HG02678 (cell line): ENCODE results near the gene MS4A4E.
A peak's percentile ranks its signal among the peaks of the same experiment; 100 is the strongest.
"Not testable (repeated sequence)": the region's sequence is repeated elsewhere in the genome, so short reads cannot be mapped to it uniquely, and the experiment has no call there.

ENCODE experiments used
- ATAC-seq: cut with Tn5 transposase; IDR thresholded peaks from one replicate; pipeline ENCODE4 v1.9.1; 2021; ENCODE audit warnings: mild to moderate bottlenecking, moderate library complexity; ENCODE audit not compliant: unreplicated experiment

Gene MS4A4E

DNA sequence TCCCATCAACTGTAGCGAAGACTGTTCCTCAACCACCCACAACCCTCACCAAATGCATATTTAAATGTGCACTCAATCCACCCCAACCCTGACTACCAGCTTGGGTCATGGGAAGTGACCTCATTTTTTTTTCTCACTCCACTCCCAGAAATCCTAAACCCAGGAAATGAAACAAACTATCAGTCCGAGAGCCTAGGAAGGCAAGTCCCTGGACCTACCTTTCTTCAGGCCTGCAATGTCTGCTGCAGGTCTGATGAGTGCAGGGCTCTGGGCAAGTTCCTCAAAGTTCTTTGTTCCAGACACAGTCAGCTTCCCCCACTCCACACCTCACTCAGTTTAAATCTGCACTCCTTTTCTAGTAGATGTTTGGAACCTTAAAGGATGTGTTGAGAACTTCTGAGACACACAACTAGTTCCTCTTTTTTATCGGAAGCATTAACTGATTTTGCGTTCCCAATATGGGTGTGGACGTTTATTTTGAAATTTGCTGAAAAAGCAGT, at the start of gene MS4A4E:
TSS of gene MS4A4E (minus strand) at position 398 of the 500 bp plus-strand sequence. CDS start 13,082 bp downstream, outside the sequence.
- ATAC-seq = no peak

DNA sequence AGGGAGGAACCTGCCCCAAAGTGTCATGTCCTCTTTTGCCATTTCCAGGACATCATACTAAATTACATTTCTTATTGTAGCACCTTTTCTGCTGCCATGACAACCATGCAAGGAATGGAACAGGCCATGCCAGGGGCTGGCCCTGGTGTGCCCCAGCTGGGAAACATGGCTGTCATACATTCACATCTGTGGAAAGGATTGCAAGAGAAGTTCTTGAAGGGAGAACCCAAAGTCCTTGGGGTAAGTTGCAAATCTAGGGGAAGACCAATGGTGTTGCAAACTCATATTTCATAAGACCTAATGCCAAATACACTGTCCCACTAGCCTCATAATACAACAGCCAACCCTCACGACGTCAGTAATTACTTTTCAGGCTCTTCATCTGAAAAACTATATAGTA, 49.2 kb upstream of the MS4A4E start:
- no peak for ATAC-seq

DNA sequence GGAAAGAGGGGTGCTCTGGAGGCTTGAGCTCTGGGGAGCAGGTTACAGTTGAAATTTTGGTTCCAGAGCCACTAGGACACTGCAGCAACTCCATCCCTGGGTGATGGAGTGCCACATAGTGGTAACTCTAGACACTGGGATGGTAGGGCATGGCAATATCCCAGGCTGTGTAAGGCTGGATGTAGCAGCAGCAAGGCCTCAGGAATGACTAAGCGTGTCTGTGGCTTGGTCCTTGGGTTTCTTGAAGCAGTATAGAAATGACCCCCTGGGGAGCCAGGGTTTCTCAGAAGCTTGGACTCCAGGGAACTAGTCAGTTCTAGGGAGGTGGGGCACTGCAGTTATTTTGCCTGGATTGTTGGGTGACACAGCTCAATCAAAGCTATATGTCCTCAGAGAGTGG, 45.6 kb upstream of the MS4A4E start:
- no peak for ATAC-seq

DNA sequence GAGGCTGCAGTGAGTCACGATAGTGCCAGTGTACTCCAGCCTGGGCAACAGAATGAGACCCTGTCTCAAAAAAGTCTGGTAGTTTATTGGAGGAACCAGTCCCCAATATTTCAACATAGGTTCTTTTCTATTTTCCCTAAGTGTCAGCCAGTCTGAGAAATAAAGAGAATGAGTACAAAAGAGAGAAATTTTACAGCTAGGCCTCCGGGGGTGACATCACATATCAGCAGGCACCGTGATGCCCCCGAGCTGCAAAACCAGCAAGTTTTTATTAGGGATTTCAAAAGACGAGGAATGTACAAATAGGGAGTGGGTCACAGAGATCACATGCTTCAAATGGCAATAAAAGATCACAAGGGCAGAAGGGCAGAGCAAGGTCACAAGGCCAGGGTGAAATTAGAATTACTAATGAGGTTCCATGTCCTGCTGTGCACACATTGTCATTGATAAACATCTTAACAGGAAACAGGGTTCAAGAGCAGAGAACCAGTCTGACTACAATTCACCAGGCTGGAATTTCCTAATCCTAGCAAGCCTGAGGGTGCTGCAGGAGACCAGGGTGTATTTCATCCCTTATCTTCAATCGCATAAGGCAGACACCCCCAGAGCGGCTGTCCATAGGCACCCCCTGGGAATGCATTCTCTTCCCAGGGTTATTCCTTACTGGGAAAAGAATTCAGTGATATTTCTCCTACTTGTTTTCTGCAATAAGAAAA, 42.6 kb upstream of the MS4A4E start:
- not testable (repeated sequence) for ATAC-seq

DNA sequence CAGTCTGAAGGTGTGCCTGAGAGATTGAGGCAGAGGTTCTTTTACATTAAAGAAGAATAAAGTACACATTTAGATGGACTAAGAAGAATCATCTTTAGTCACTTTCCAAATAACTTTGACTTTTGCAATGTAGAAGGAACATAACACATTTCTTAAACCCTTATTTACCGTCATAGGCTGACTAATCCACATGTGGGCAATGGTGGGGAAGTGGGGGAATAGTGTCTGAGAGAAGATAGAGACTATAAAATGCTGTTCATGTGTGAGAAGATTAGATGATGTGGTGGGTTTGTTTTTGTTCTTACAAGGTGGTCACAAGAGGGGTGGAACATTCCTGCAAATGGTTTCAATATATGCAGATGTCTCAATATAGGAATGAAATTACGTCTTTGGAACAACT, 39.3 kb upstream of the MS4A4E start:
- ATAC-seq = no peak

DNA sequence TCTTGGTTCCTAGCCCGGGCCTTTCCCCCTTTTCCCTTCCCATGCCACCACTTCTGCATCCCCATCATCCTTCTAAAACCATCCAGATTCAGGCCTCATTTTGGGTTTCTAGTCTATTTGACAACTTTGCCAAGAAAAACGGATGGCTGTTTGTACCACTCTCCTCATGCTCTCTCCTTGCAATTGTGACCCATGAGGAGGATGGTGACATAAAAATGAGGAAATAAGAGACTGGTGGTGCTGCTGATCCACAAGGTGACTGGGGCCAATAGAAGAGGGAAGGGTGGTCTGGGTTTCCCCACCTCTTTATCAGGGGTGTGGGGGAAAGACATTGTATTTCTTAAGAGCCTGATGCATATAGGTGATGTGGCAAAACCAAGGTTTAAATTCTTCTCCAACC, 38.5 kb upstream of the MS4A4E start:
- no peak for ATAC-seq

DNA sequence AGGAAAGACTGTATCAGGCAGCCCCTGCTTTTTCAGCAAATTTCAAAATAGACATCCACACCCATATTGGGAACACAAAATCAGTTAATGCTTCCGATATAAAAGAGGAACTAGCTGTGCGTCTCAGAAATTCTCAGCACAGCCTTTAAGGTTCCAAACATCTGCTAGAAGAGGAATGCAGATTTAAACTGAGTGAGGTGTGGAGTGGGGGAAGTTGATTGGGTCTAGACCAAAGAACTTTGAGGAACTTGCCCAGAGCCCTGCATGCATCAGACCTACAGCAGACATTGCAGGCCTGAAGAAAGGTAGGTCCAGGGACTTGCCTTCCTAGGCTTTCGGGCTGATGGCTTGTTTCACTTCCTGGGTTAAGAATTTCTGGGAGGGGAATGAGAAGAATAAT, 37.5 kb upstream of the MS4A4E start, which contains the start of gene MS4A4A:
TSS of gene MS4A4A (plus strand) at position 255 of the 400 bp plus-strand sequence. CDS start at position 265, 10 bp downstream.
- ATAC-seq = no peak

DNA sequence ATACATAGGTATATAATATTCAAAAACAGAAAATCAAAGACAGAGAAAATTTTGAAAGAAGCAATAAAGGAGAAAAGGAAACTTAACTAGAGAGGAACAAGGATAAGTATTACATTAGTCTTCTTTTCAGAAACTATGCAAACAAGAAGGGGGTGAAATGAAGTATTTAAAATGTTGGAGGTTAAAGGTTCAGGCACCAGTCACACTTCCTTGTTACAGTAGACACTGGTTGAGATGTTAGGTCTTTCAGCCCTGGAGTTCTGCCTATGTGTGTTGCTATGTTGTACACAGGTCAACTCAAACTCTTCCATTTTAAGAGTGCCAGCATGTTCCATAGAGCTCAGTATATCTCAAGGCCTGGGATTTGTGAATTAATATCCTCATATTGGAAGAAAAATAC, 31.5 kb upstream of the MS4A4E start:
- ATAC-seq = no peak

DNA sequence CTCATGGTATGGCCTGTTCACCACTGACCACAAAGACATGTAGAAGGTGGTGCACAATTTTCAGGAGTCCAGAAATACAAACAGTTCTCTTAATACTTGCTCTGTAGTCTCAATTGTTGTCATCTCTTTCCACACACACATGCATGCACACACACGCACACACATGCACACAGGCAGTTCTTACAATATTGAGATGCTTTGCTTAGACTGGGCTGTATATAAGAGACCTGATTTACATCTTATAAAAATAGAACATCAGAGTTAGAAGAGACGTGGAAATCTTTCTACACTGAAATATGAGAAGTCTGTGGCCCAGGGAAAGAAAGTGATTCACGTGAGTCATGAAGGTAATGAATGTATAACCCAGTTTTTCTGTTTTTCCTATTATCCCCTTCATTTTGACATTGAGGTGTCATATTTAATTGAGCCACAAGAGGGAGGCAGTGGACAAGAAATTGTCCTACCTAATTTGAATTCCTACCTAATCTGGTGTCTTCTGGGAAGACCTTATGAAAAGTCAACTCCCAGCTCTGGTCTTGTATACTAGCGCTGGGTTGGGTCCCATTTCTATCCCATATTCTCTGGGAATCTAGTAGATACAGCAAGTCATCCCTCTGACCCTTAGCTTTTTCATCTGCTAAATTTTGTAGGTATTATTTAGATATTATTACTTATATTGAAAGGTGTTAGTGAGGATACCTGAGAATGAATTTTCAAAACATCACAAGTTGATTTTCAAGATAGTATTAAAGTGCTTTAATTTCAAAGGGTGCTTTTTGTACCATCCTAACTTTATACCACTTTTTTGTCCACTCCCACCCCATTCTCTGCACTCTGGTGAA, 22.7 kb upstream of the MS4A4E start:
- ATAC-seq = peak; percentile 53

DNA sequence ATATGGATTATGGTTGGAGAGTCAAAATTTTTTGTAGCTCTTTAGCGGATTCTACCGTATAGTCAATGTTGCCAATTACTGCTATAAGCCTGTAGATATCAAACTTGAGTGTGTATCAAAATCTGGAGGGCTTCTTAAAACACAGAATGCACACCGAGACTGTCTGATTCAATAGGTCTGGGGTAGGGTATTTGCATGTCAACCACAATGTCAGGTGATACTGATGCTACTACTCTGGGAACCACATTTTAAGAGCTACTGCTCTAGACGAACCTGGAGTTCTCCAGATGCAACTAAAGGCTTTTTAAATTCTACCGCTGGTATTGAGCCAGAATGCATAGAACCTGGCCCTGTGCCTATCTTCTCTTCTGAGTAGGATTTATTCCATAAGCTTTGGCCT, 21.7 kb upstream of the MS4A4E start:
- no peak for ATAC-seq

DNA sequence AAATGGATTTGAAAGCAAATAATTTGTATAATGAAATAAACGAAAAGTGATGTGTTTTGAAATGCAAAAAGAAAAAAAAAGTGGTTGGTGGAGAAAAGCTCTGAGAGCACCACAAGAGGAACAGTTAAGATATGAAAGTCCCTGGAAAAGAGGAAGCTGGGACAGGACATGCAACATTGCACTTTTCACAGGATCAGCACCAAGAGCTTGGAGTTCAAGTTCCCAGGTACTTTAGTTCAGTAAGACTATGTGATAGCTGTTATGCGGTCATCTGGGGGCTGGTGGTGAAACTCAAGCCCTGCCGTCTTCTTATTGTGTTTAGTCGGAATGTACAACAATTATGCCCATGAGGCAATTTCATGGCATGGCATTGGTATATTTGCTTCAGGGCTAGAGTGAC, 20.5 kb upstream of the MS4A4E start:
- no peak for ATAC-seq

DNA sequence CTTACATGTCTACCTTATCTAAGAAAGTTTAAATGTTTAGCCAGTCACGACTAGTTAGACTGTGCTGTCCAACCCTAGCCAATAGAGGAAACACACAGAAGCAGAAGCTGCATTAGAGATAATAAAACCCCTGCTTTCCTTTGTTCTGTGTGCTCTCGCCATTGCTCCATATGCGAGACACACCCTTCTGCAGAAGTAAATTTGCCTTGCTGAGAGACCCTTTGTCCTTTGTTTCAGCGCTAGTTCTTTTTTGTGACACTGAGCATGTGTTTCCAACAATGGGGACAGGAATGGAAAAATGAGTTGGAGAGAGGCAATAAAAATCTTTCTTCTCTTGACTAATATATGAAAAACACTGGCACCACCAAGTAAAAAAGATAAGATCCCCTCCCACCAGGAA, 18.1 kb upstream of the MS4A4E start:
- no peak for ATAC-seq

DNA sequence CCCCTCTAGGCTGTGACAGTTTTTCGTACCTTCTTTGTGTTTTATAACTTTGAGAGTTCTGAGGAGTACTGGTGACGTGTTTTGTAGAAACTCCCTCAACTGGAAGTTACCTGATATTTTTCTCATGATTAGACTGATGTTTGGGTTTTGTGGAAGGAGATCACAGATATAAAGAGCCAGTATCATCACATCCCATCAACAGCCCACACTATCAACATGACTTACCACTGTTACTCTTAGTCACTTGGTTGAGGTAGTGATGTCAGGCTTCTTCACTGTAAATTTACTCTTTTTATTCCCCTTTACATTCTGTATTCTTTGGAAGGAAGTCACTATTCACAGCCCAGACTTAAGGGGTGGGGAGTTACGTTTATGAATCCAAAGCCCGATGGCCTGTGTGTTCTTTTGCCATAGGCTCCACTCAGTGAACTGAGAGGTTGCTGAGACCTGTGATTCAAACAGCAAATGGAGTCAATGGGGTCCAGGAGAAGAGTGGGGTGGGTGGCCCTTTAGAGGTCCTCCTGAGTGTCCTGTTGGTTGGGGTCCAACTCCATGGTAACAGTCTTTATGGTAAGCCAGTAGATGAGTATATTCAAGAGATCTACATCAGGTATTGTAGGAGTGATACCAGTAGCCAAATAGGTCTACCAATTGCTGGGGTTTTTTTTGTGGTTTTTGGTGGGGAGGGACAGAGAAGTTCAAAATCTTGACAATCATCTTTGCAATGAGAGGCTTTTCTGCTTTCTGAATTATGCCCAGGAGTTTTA, 15.2 kb upstream of the MS4A4E start:
- no peak for ATAC-seq

DNA sequence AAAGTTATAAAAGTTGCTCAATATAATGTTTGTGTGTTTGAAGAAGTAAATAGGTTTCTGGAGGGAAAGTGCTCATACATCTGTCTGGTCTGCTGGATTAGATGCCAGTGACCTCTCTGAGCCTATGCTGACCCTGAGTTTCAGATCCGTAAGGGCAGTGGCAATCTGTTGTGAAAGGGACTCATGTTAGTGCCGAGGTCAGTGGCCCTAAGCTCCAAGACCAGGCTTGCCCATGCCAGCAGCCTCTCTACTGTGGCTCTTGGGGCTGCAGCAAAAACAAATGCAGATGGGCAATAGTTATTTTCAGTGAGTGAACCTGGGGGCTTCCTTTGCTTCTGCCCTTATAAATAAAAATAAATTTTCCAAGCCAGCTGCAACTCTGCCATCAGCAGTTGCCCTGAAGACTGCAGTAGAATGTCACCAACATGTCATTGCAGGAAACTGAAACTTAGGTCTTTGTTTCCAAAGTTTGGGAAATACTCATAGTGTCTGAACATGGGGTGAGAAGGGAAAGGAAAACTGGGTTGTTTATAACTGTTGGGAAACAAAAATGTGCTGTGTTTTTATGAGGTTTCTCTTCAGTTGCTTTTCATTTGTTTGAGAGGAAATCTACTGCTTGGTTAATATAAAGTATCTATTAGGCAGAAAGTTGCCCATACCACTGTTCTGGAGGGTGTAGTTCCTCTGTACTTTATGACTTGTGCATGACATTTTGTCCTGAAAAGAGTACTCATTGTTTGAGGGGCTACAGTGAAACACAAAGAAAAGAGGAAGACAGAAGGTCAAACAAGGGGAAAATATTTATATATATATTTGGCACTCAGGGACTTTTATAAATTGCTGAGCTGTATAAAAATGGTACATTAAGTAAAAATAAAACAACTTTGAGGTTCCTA, 9.5 kb upstream of the MS4A4E start:
- ATAC-seq = no peak

DNA sequence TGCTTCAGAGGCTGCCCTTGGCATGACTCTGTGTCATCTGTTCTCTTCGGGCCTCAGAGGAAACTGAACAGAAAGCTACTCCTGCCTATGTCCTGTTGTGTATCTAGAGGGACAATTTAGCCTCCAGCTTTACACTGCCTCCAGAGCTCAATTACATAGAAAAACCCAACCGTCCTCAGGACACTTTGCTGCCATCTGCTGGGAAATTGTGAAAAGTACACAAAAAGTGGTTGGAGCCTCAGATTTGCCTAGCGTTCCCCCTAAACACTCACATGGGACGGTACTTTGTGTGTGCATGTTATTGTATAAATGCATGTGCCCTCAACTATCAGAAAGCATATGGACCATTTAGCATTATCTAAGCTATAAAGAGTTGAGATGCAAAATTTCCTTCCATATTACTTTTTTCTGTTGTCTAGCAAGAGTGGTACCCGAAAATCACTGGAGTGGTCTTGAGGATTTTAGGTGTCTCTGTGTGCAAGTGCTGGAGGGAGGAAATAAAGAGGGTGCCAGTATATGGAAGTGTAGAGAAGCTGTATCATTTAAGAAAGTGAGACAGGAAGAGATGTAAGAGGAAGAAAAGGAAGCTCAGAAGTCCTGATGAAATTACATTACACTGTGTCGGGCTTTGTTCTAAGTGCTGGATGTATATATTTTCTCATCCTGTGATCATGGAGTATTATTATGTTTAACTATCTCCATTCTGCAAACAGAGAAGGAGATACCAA, 8.7 kb upstream of the MS4A4E start:
- ATAC-seq = no peak

DNA sequence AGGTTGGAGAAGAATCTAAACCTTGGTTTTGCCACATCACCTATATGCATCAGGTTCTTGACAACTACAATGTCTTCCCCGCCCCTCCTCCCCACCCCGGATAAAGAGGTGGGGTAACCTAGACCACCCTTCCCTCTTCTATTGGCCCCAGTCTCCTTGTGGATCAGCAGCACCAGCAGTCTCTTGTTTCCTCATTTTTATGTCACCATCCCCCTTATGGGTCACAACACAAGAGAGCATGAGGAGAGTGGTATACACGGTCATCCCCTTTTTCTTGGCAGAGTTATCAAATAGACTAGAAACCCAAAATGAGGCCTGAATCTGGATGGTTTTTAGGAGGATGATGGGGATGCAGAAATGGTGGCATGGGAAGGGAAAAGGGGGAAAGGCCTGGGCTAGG, 1.2 kb downstream of the MS4A4E start:
- ATAC-seq = no peak

DNA sequence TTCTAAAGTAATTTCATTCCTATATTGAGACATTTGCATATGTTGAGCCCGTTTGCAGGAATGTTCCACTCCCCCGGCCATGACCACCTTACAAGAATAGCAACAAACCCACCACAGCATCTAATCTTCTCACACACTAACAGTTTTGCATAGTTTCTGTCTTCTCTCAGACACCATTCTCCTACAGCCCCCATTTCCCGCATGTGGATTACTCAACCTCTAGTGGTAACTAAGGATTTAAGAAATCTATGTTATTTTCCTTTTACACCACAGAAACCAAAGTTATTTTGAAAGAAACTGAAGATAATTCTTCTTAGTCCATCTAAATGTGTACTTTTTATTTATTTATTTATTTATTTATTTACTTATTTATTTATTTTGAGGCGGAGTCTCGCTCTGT, 2.3 kb downstream of the MS4A4E start:
- ATAC-seq = no peak

DNA sequence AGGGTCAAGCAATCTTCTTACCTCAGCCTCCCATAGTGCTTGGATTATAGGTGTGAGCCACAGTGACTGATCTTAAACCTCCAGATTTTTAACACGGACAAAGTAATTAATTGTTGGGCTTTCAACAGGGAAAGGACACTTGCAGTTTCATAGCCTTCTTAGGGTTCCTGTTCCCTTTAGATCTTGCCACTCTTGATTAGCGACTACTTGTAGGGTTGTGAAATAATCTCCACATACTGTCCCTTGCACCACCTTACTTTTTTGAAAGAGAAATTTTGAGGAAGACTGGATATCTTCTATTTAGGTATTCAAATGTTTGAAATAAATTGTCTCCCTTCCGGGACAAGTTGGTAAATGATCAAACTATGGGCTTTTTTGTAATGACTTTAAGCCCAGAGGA, 7.6 kb downstream of the MS4A4E start:
- ATAC-seq = no peak

DNA sequence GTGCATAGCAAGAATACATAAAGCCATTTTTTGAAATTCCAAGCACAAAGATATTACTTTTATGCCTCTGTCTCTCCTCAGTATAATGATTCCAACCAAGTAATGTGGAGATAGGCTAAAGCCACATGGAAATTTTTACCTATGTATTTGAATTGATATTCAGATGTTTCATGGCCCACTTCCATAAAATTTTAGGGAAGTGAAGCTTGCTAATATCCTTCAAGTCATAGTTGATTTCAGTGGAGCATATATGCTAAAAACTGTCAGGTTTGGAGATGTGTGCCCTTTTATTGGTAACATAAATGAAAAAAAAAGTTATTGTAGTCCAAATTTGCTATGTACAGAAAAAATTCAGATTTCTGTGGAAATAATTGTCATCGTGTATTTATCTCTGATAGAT, 12.3 kb downstream of the MS4A4E start:
- no peak for ATAC-seq

DNA sequence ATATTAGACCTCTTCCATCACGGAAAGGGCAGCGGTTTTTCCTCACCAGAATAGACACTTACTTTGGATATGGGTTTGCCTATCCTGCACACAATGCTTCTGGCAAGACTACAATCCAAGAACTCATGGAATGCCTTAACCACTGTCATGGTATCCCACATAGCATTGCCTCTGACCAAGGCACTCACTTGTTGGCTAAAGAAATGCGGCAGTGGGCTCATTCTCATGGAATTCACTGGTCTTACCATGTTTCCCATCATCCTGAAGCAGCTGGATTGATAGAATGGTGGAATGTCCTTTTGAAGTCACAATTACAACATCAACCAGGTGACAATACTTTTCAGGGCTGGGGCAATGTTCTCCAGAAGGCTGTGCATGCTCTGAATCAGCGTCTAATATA, 20.8 kb downstream of the MS4A4E start:
- no peak for ATAC-seq
